GM10248 (cell line): ENCODE data around the gene RTF1.
"Not testable (repeated sequence)": the region's sequence is repeated elsewhere in the genome, so short reads cannot be mapped to it uniquely, and the experiment has no call there.

Experiments used
- CTCF ChIA-PET: fragments of 300-600 bp; sonication (Branson Sonifier 250); formaldehyde crosslinking; extraction: SDS; loops from one replicate; lab custom pipeline; 2021; ENCODE audit warnings: antibody characterized with exemption; lab: Yijun Ruan, JAX
- POLR2A ChIA-PET: fragments of 350-650 bp; sonication (Branson Sonifier 250); formaldehyde crosslinking; extraction: SDS; loops from one replicate; lab custom pipeline; 2020; ENCODE audit warnings: antibody characterized with exemption; lab: Yijun Ruan, JAX
- DNase-seq: peaks from one replicate; pipeline ENCODE4 v3.0.0; 2012; ENCODE audit errors: extremely low spot score
- TF ChIP-seq, protein P1 (sequence below): IDR thresholded peaks from 2 replicates; pipeline ENCODE4 v1.5.1; 2012; ENCODE audit warnings: mild to moderate bottlenecking, low read depth; ENCODE audit errors: extremely low read depth, missing control alignments, control extremely low read depth

The RTF1 gene

DNA sequence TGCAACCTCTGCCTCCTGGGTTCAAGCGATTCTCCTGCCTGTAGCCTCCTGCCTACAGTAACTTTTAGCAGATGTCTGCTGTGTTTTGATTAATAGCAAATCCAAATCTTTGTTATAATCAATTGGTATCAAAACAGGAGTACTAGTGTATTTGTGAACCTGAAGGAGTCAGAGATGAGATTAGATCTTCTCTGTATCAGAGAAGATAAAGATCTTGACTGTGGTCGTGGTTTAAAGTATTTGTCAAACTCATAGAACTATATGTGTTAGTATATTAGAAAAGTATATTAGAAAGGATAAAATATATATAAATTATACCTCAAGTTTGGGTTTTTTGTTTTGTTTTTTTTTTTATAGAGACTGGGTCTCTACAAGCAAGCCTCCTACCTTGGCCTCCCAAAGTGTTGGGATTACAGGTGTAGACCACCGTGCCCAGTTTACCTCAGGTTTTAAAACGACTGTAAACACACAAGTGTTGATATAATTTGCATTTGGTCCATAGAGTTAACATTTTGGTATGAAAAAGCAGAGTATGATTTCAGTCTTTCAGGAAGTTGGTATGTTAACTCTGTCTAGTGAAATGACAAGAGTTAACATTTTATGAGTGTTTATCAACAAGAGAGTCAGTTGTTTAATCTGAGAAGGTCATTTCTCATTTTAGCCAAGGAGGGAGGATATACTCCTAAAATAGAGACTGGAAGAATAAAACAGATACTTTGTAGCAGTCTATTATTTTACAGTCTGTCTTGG lies 18.3 kb downstream of the RTF1 start:
- TF ChIP-seq, protein P1, sequence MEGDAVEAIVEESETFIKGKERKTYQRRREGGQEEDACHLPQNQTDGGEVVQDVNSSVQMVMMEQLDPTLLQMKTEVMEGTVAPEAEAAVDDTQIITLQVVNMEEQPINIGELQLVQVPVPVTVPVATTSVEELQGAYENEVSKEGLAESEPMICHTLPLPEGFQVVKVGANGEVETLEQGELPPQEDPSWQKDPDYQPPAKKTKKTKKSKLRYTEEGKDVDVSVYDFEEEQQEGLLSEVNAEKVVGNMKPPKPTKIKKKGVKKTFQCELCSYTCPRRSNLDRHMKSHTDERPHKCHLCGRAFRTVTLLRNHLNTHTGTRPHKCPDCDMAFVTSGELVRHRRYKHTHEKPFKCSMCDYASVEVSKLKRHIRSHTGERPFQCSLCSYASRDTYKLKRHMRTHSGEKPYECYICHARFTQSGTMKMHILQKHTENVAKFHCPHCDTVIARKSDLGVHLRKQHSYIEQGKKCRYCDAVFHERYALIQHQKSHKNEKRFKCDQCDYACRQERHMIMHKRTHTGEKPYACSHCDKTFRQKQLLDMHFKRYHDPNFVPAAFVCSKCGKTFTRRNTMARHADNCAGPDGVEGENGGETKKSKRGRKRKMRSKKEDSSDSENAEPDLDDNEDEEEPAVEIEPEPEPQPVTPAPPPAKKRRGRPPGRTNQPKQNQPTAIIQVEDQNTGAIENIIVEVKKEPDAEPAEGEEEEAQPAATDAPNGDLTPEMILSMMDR: no peak
- POLR2A ChIA-PET: no interaction called here
- DNase-seq: no peak
- CTCF ChIA-PET: no interaction called here

DNA sequence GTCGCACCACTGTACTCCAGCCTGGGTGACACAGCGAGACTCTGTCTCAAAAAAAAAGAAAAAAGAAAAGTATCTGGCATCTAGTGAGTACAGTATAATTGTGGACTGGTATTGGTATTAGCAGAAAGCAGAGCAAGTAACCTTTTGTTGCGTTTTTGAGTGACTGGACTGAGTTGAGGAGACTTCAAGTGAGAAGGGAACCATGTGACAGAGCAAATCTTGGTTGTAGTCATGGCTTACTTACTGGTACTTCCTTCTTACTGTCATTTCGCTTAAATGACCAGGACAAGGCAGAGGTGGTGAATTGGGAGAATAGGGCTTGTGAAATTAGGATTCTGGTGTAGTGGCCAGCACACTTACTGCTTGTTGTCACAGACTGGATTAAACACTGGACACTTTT lies 20.6 kb downstream of the RTF1 start:
- ChIA-PET POLR2A (no interaction called here), CTCF (interaction anchor here (1.2 kb wide), 1 partner anchor 28 kb away, joined by 4 read pairs; no protein-coding TSS in a partner anchor)
- TF ChIP-seq, protein P1: no peak
- no peak for DNase-seq

DNA sequence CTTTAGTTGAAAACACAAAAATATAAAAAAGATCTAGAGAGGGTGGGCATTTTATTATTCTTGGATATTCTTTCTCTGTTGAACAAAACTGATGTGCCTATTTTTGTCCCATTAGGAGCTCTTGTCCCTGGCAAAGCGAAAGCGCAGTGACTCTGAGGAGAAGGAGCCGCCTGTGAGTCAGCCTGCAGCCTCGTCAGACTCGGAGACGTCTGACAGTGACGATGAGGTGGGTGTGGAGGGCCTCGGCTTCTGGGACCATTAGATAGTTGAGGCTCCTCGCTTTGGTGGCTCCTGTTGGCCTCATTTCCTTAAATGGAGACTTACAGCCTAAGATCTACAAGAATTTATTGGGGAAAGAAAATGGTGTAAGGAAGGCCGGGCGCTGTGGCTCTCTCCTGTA lies 21.3 kb downstream of the RTF1 start:
- no peak for DNase-seq
- TF ChIP-seq, protein P1: no peak
- ChIA-PET CTCF (interaction anchor here (0.7 to 1.2 kb wide), 2 partner anchors 9 to 28 kb away, joined by 3 to 4 read pairs; no protein-coding TSS in a partner anchor), POLR2A (no interaction called here)

DNA sequence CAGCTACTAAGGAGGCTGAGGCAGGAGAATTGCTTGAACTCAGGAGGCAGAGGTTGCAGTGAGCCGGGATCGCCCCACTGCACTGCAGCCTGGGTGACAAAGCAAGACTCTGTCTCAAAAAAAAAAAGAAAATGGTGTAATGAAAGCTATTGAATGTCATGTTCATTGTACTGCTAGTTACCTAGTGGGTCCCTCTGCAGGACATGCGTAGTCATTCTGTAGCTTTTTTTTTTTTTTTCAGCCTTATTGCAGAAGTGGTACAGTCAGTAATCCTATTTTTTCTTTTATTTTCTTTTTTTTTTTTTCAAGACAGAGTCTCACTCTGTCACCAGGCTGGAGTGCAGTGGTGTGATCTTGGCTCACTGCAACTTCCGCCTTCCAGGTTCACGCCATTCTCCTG lies 21.9 kb downstream of the RTF1 start:
- DNase-seq, POLR2A ChIA-PET: not testable (repeated sequence)
- CTCF ChIA-PET: interaction anchor here (0.7 to 1.2 kb wide), 2 partner anchors 9 to 27 kb away, joined by 3 to 4 read pairs; no protein-coding TSS in a partner anchor
- TF ChIP-seq, protein P1: peak; percentile 6

DNA sequence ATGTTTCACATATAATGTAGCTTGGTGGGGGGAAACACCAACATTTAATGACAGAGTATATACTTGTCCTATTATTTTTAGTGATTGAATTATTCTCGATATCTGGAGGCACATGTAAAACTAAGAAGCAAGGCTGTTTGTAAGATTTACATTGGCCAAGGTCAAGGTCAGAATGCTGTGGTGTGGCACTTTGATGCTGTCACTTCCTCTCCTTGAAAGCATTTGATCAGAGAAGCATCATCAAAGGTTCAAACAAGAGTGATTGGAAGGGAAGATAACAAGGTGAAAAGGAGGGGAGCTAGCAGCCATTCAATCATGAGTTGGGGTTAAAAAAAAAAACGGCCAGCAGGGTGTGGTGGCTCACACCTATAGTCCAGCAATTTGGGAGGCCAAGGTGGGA lies 26.4 kb downstream of the RTF1 start:
- ChIA-PET POLR2A (interaction anchor here (0.6 kb wide), 2 partner anchors 8 to 22 kb away, joined by 3 to 8 read pairs; no protein-coding TSS in a partner anchor), CTCF (interaction anchor here (1.1 to 4.1 kb wide), 3 partner anchors 14 to 23 kb away, joined by 3 to 23 read pairs (median 3); no protein-coding TSS in a partner anchor)
- TF ChIP-seq, protein P1: no peak
- DNase-seq: no peak

DNA sequence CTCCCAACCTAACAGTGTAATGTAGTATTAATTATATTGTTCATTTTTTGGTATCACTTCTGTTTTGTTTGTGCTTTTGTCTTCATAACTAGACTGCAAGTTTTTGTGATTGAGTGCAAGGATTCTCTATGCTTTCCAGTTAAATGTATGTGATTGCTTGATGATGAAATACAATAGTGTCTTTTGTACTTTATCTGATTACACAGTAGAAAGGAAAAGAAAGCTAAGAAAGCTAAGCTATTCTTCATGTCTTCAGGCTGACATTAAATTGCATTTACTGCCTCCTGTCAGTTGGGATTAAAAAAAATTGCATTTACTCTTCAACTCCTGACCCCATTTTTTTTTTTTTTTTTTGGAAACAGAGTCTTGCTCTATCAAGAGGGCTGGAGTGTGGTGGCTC lies 28.5 kb downstream of the RTF1 start:
- DNase-seq: no peak
- TF ChIP-seq, protein P1: no peak
- POLR2A ChIA-PET: no interaction called here
- CTCF ChIA-PET: interaction anchor here (0.8 to 4.1 kb wide), 4 partner anchors 8 to 62 kb away, joined by 3 to 23 read pairs (median 6); no protein-coding TSS in a partner anchor
